ENCODE results near the gene IGBP1. TPM values are rescaled to one million over a fixed set of nuclear protein-coding genes. Genes with fewer than 3 reads are reported as not detected.
A peak's percentile ranks its signal among the peaks of the same experiment; 100 is the strongest.

Gene IGBP1
- total RNA-seq, 1 donor, result 85.0 TPM

GRCh38 chrX:70128071-70128470, 5.2 kb upstream of the IGBP1 start:
- Histone ChIP-seq H3K27me3 (ENCODE audit: insufficient read depth, low read length) (no peaks in the 10 kb centered on the region), H2AFZ (ENCODE audit: low read length) (no peak overlapping the region), H3K4me3 (ENCODE audit: insufficient read depth, low read length) (no peak overlapping the region), H3K9me3 (ENCODE audit: low read depth, low read length) (no peaks in the 10 kb centered on the region), H3K79me2 (ENCODE audit: insufficient read depth, low read length) (no peaks in the 10 kb centered on the region), H3K36me3 (ENCODE audit: insufficient read depth, low read length) (no peaks in the 10 kb centered on the region), H4K20me1 (ENCODE audit: insufficient read depth, low read length) (no peaks in the 10 kb centered on the region), H3K27ac (ENCODE audit: low read depth, low read length) (no peak overlapping the region), H3K4me1 (ENCODE audit: insufficient read depth, low read length) (peaks cover 7% of the 10 kb centered on the region), H3K4me2 (ENCODE audit: insufficient read depth, low read length) (no peak overlapping the region)
- peak; percentile 51 for DNase-seq (ENCODE audit: insufficient read length, low spot score, missing footprints)
- TF ChIP-seq CTCF (IDR thresholded peaks at IDR 0.05; ENCODE audit: extremely low read depth, low read depth, low read length), result no peak

GRCh38 chrX:70129816-70130215, 3.4 kb upstream of the IGBP1 start:
- H3K79me2 ChIP-seq (ENCODE audit: insufficient read depth, low read length), result peaks cover 11% of the 10 kb centered on the region
- no peaks in the 10 kb centered on the region for H4K20me1 ChIP-seq (ENCODE audit: insufficient read depth, low read length)
- H3K27ac ChIP-seq (ENCODE audit: low read depth, low read length), result no peak overlapping the region
- peaks cover 14% of the 10 kb centered on the region for H3K4me1 ChIP-seq (ENCODE audit: insufficient read depth, low read length)
- no peak overlapping the region for H2AFZ ChIP-seq (ENCODE audit: low read length)
- H3K4me2 ChIP-seq (ENCODE audit: insufficient read depth, low read length), result no peak overlapping the region
- peak; percentile 47 for DNase-seq (ENCODE audit: insufficient read length, low spot score, missing footprints)
- no peak overlapping the region for H3K4me3 ChIP-seq (ENCODE audit: insufficient read depth, low read length)
- no peaks in the 10 kb centered on the region for H3K27me3 ChIP-seq (ENCODE audit: insufficient read depth, low read length)
- peaks cover 2% of the 10 kb centered on the region for H3K36me3 ChIP-seq (ENCODE audit: insufficient read depth, low read length)
- no peaks in the 10 kb centered on the region for H3K9me3 ChIP-seq (ENCODE audit: low read depth, low read length)
- TF ChIP-seq CTCF (IDR thresholded peaks at IDR 0.05; ENCODE audit: extremely low read depth, low read depth, low read length), result no peak

GRCh38 chrX:70132224-70132623, 1.0 kb upstream of the IGBP1 start:
- Histone ChIP-seq H2AFZ (ENCODE audit: low read length) (no peak overlapping the region), H3K4me1 (ENCODE audit: insufficient read depth, low read length) (peaks cover 19% of the 10 kb centered on the region), H4K20me1 (ENCODE audit: insufficient read depth, low read length) (no peaks in the 10 kb centered on the region), H3K27me3 (ENCODE audit: insufficient read depth, low read length) (no peaks in the 10 kb centered on the region), H3K79me2 (ENCODE audit: insufficient read depth, low read length) (peaks cover 23% of the 10 kb centered on the region), H3K36me3 (ENCODE audit: insufficient read depth, low read length) (peaks cover 13% of the 10 kb centered on the region), H3K9me3 (ENCODE audit: low read depth, low read length) (no peaks in the 10 kb centered on the region), H3K4me3 (ENCODE audit: insufficient read depth, low read length) (no peak overlapping the region), H3K27ac (ENCODE audit: low read depth, low read length) (no peak overlapping the region), H3K4me2 (ENCODE audit: insufficient read depth, low read length) (no peak overlapping the region)
- DNase-seq (ENCODE audit: insufficient read length, low spot score, missing footprints), result no peak
- peak; percentile 6 for TF ChIP-seq CTCF (IDR thresholded peaks at IDR 0.05; ENCODE audit: extremely low read depth, low read depth, low read length)

DNA sequence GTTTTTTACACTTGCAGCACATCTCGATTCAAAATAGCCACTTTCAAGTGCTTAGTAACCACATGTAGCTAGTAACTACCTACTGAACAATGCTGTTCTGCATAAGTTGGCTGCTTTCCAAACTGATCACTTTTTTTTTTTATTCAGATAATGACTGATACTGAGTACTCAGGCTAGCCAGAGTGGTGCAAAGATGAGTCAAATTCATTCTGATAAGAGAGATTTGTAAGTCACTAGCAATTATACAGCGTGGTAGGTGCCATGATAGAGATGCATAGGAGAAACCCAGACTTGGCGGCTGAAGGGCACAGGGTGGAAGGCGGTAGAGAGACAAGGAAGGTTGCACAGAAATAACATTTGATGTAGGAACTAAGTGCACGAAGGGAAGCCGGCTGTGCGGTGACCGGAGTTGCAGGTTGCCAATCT, 357 bp upstream of the IGBP1 start:
- peak overlapping the region; percentile 74 for H3K4me3 ChIP-seq (ENCODE audit: insufficient read depth, low read length)
- DNase-seq (ENCODE audit: insufficient read length, low spot score, missing footprints), result no peak
- H3K36me3 ChIP-seq (ENCODE audit: insufficient read depth, low read length), result peaks cover 13% of the 10 kb centered on the region
- H3K27me3 ChIP-seq (ENCODE audit: insufficient read depth, low read length), result no peaks in the 10 kb centered on the region
- H3K9me3 ChIP-seq (ENCODE audit: low read depth, low read length), result no peaks in the 10 kb centered on the region
- peak overlapping the region; percentile 90 for H3K4me2 ChIP-seq (ENCODE audit: insufficient read depth, low read length)
- H3K4me1 ChIP-seq (ENCODE audit: insufficient read depth, low read length), result peaks cover 19% of the 10 kb centered on the region
- H2AFZ ChIP-seq (ENCODE audit: low read length), result peak overlapping the region; percentile 80
- TF ChIP-seq CTCF (IDR thresholded peaks at IDR 0.05; ENCODE audit: extremely low read depth, low read depth, low read length), result no peak
- peaks cover 23% of the 10 kb centered on the region for H3K79me2 ChIP-seq (ENCODE audit: insufficient read depth, low read length)
- no peaks in the 10 kb centered on the region for H4K20me1 ChIP-seq (ENCODE audit: insufficient read depth, low read length)
- H3K27ac ChIP-seq (ENCODE audit: low read depth, low read length), result peak overlapping the region; percentile 90
